BLaER1 treated with 17β-estradiol and CSF1 and Interleukin-3, amounts not matched to agents 10 nM and 100 nM (cell line): ENCODE measurements around the gene PRKCE.

Source experiments
- H3K27ac ChIP-seq, 11 experiments: shearing (Covaris generic); formaldehyde crosslinking; 2 replicates each; pipeline ENCODE4 v1.8.1; 2022
- H3K27me3 ChIP-seq, 11 experiments: shearing (Covaris generic); formaldehyde crosslinking; 2 replicates each; pipeline ENCODE4 v1.8.1; 2022
- H3K36me3 ChIP-seq, 11 experiments: shearing (Covaris generic); formaldehyde crosslinking; 2 replicates each; pipeline ENCODE4 v1.8.1; 2022
- H3K4me1 ChIP-seq, 10 experiments: shearing (Covaris generic); formaldehyde crosslinking; 2 replicates each; pipeline ENCODE4 v1.8.1; 2022
- H3K4me2 ChIP-seq, 11 experiments: shearing (Covaris generic); formaldehyde crosslinking; 2 replicates each; pipeline ENCODE4 v1.8.1; 2022
- H3K4me3 ChIP-seq, 10 experiments: shearing (Covaris generic); formaldehyde crosslinking; 2 replicates each; pipeline ENCODE4 v1.8.1; 2022
- H3K9ac ChIP-seq, 11 experiments: shearing (Covaris generic); formaldehyde crosslinking; 2 replicates each; pipeline ENCODE4 v1.8.1; 2022
- H3K9me3 ChIP-seq, 11 experiments: shearing (Covaris generic); formaldehyde crosslinking; replicated peaks in 1 of 11; 2 replicates each; pipeline ENCODE4 v1.8.1; 2022
- H4K20me1 ChIP-seq, 11 experiments: shearing (Covaris generic); formaldehyde crosslinking; 2 replicates each; pipeline ENCODE4 v1.8.1; 2022
- Cebpa-rat ChIP-seq, 11 experiments: shearing (Covaris generic); IDR thresholded peaks; 2 replicates each; pipeline ENCODE4 v1.8.1; 2022

PRKCE gene

DNA sequence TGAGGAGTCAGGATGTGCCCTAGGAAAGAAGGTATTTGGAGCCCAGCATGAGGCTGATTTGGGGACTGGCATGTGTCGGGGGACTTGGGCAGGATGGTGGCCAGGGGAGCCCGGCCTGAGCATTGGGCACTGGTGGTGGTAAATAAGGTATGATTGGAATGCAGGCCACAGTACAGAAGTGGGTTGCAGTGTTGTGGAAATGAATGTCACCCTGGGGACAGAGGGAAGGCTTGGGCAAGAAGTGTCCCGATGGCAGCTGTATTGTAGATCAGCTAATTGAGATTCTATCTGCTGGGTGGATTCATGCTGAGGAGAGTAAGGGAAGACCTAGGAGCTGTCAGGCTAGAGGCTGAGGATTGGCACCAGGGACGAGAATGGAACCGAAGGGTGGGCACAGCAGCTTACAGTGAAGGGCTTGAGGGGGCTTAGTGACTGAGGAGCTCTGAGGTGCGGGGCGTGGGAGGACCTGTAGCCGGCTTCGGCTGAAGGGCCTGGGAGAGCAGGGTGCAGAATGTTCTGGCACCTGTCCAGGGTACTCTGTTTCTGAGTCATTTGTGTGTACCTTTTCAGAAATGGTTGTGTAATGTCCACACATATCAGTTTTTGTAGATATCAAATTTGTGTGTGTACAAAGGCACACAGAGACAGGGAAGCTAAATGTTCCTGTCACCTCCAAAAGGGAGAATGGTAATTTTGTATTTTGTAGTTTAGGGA lies 170.2 kb downstream of the PRKCE start:
- H3K9ac ChIP-seq, result 0 out of 22 replicates have a peak overlapping the region, but pooled peaks of 1 of the 11 experiments have one; percentile 26
- H3K4me2 ChIP-seq, result peak overlapping the region in 10 of 11 experiments; percentile 35 to 86 (median 76); a peak in 19 of 22 replicates
- TF ChIP-seq Cebpa-rat (IDR thresholded peaks at IDR 0.05), result no peak
- H3K4me1 ChIP-seq, result peaks cover 32 to 100% (median 99%) of the 10 kb centered on the region in 10 experiments
- peak overlapping the region in 6 of 11 experiments; percentile 2 to 53 (median 38); a peak in 10 of 22 replicates for H3K27ac ChIP-seq
- H4K20me1 ChIP-seq, result peaks cover 0 to 100% (median 82%) of the 10 kb centered on the region in 11 experiments; a peak in 18 of 22 replicates
- H3K27me3 ChIP-seq, result no peaks in the 10 kb centered on the region
- peaks cover 0 to 17% (median 4%) of the 10 kb centered on the region in 11 experiments; a peak in 8 of 22 replicates for H3K36me3 ChIP-seq
- no peaks in the 10 kb centered on the region for H3K9me3 ChIP-seq
- H3K4me3 ChIP-seq, result no peak overlapping the region

- peak overlapping the region in 6 of 11 experiments; percentile 2 to 53 (median 38); a peak in 10 of 22 replicates for H3K27ac ChIP-seq
- no peak for TF ChIP-seq Cebpa-rat (IDR thresholded peaks at IDR 0.05)
- H3K4me2 ChIP-seq, result peak overlapping the region in 9 of 11 experiments; percentile 41 to 86 (median 77); a peak in 17 of 22 replicates
These were observed 170.8 kb downstream of the PRKCE start for GRCh38 chr2:45822272-45822630.

GRCh38 chr2:45823723-45824206 lies 172.3 kb downstream of the PRKCE start:
- H4K20me1 ChIP-seq, result peaks cover 0 to 85% (median 65%) of the 10 kb centered on the region in 11 experiments; a peak in 18 of 22 replicates
- TF ChIP-seq Cebpa-rat (IDR thresholded peaks at IDR 0.05), result no peak
- H3K27me3 ChIP-seq, result no peaks in the 10 kb centered on the region
- H3K9ac ChIP-seq, result no peak overlapping the region; a peak in 1 of 22 replicates
- peak overlapping the region in 10 of 11 experiments; percentile 18 to 86 (median 78); a peak in 19 of 22 replicates for H3K4me2 ChIP-seq
- peaks cover 47 to 95% (median 92%) of the 10 kb centered on the region in 10 experiments for H3K4me1 ChIP-seq
- H3K4me3 ChIP-seq, result no peak overlapping the region
- peak overlapping the region in 7 of 11 experiments; percentile 1 to 77 (median 31); a peak in 11 of 22 replicates for H3K27ac ChIP-seq
- peaks cover 0 to 8% (median 0%) of the 10 kb centered on the region in 11 experiments; a peak in 4 of 22 replicates for H3K9me3 ChIP-seq
- peaks cover 0 to 17% (median 3%) of the 10 kb centered on the region in 11 experiments; a peak in 5 of 22 replicates for H3K36me3 ChIP-seq

More at GRCh38 chr2:45822272-45822630, 170.8 kb downstream of the PRKCE start:
- peaks cover 0 to 100% (median 76%) of the 10 kb centered on the region in 11 experiments; a peak in 18 of 22 replicates for H4K20me1 ChIP-seq
- H3K27me3 ChIP-seq, result no peaks in the 10 kb centered on the region
- H3K9me3 ChIP-seq, result no peaks in the 10 kb centered on the region
- H3K4me1 ChIP-seq, result peaks cover 37 to 100% (median 99%) of the 10 kb centered on the region in 10 experiments
- H3K36me3 ChIP-seq, result peaks cover 0 to 17% (median 4%) of the 10 kb centered on the region in 11 experiments; a peak in 6 of 22 replicates
- H3K4me3 ChIP-seq, result no peak overlapping the region
- 0 out of 22 replicates have a peak overlapping the region, but pooled peaks of 1 of the 11 experiments have one; percentile 26 for H3K9ac ChIP-seq

- Histone ChIP-seq H3K4me2 (peak overlapping the region; percentile 38 to 86 (median 77); a peak in 21 of 22 replicates), H3K27ac (peak overlapping the region in 9 of 11 experiments; percentile 18 to 79 (median 70); a peak in 15 of 22 replicates), H3K27me3 (no peaks in the 10 kb centered on the region), H3K4me1 (peaks cover 47 to 82% (median 79%) of the 10 kb centered on the region in 10 experiments), H3K9ac (peak overlapping the region in 6 of 11 experiments; percentile 2 to 72 (median 25); a peak in 4 of 22 replicates), H4K20me1 (peaks cover 0 to 71% (median 51%) of the 10 kb centered on the region in 11 experiments; a peak in 18 of 22 replicates), H3K36me3 (peaks cover 0 to 14% (median 7%) of the 10 kb centered on the region in 11 experiments; a peak in 12 of 22 replicates), H3K4me3 (peak overlapping the region in 2 of 10 experiments; percentile 3 to 9; a peak in 2 of 20 replicates), H3K9me3 (peaks cover 9 to 21% (median 12%) of the 10 kb centered on the region in 11 experiments)
- no peak for TF ChIP-seq Cebpa-rat (IDR thresholded peaks at IDR 0.05)
These were observed 173.7 kb downstream of the PRKCE start for GRCh38 chr2:45825001-45825651.

- no peaks in the 10 kb centered on the region for H3K27me3 ChIP-seq
- H3K4me2 ChIP-seq, result peak overlapping the region; percentile 57 to 86 (median 78)
- peaks cover 3 to 27% (median 20%) of the 10 kb centered on the region in 11 experiments; a peak in 16 of 22 replicates for H3K36me3 ChIP-seq
- no peak overlapping the region; a peak in 1 of 20 replicates for H3K4me3 ChIP-seq
- TF ChIP-seq Cebpa-rat (IDR thresholded peaks at IDR 0.05), result no peak
- H3K27ac ChIP-seq, result peak overlapping the region in 8 of 11 experiments; percentile 68 to 79 (median 71); a peak in 16 of 22 replicates
- H3K4me1 ChIP-seq, result peaks cover 40 to 72% (median 66%) of the 10 kb centered on the region in 10 experiments
- H3K9me3 ChIP-seq, result peaks cover 23 to 34% (median 25%) of the 10 kb centered on the region in 11 experiments
- peak overlapping the region in 8 of 11 experiments; percentile 35 to 72 (median 65); a peak in 13 of 22 replicates for H3K9ac ChIP-seq
- peaks cover 0 to 58% (median 38%) of the 10 kb centered on the region in 11 experiments; a peak in 17 of 22 replicates for H4K20me1 ChIP-seq
These were observed 175.0 kb downstream of the PRKCE start for GRCh38 chr2:45826460-45826859.

- TF ChIP-seq Cebpa-rat (IDR thresholded peaks at IDR 0.05), result no peak
- Histone ChIP-seq H3K9me3 (peaks cover 23 to 37% (median 28%) of the 10 kb centered on the region in 11 experiments), H3K4me3 (peak overlapping the region in 3 of 10 experiments; percentile 20 to 27 (median 25); a peak in 1 of 20 replicates), H4K20me1 (peaks cover 0 to 52% (median 32%) of the 10 kb centered on the region in 11 experiments; a peak in 16 of 22 replicates), H3K4me1 (peaks cover 35 to 68% (median 60%) of the 10 kb centered on the region in 10 experiments), H3K27ac (peak overlapping the region in 9 of 11 experiments; percentile 60 to 79 (median 70); a peak in 18 of 22 replicates), H3K4me2 (peak overlapping the region; percentile 57 to 86 (median 78)), H3K36me3 (peaks cover 3 to 32% (median 21%) of the 10 kb centered on the region in 11 experiments; a peak in 16 of 22 replicates), H3K27me3 (no peaks in the 10 kb centered on the region), H3K9ac (peak overlapping the region in 10 of 11 experiments; percentile 29 to 72 (median 64); a peak in 17 of 22 replicates)
These were observed 175.6 kb downstream of the PRKCE start for GRCh38 chr2:45826884-45827635.

- no peak for TF ChIP-seq Cebpa-rat (IDR thresholded peaks at IDR 0.05)
- Histone ChIP-seq H3K36me3 (peaks cover 3 to 39% (median 21%) of the 10 kb centered on the region in 11 experiments; a peak in 16 of 22 replicates), H3K9ac (no peak overlapping the region), H4K20me1 (peaks cover 0 to 38% (median under 1%) of the 10 kb centered on the region in 11 experiments; a peak in 9 of 22 replicates), H3K4me3 (peak overlapping the region in 1 of 10 experiments; percentile 30; a peak in 2 of 20 replicates), H3K27me3 (no peaks in the 10 kb centered on the region), H3K9me3 (peaks cover 23 to 43% (median 34%) of the 10 kb centered on the region in 11 experiments), H3K27ac (no peak overlapping the region), H3K4me2 (no peak overlapping the region), H3K4me1 (peaks cover 40 to 64% (median 53%) of the 10 kb centered on the region in 10 experiments)
These were observed 178.8 kb downstream of the PRKCE start for GRCh38 chr2:45830322-45830721.
